ENCODE results near the gene PTCH2.

GRCh38 chr1:44851308-44851707 lies 8.3 kb upstream of the PTCH2 start:
- TF ChIP-seq POLR2A (IDR thresholded peaks at IDR 0.05) (no peak), CTCF (IDR thresholded peaks at IDR 0.05) (no peak)

Data from prostate gland (tissue), 2 donors.